ENCODE measurements around the gene UXS1.
A peak's percentile ranks its signal among the peaks of the same experiment; 100 is the strongest.

Gene UXS1

GRCh38 chr2:106107509-106108131 lies 86.5 kb downstream of the UXS1 start:
- peak; percentile 39 for DNase-seq (ENCODE audit: low read depth)
- TF ChIP-seq CTCF (IDR thresholded peaks at IDR 0.05; ENCODE audit: control insufficient read depth, insufficient read depth, low read depth, low read length, missing control alignments) = peak; percentile 45

GRCh38 chr2:106106622-106107508 lies 87.2 kb downstream of the UXS1 start:
- DNase-seq (ENCODE audit: low read depth) = no peak
- no peak overlapping the region for H3K4me3 ChIP-seq (ENCODE audit: control insufficient read depth, low read depth, low read length)

More at GRCh38 chr2:106107509-106108131, 86.5 kb downstream of the UXS1 start:
- no peak overlapping the region for H3K4me3 ChIP-seq (ENCODE audit: control insufficient read depth, low read depth, low read length)

GRCh38 chr2:106105151-106105922 lies 88.8 kb downstream of the UXS1 start:
- no peak for DNase-seq (ENCODE audit: low read depth)
- TF ChIP-seq CTCF (IDR thresholded peaks at IDR 0.05; ENCODE audit: control insufficient read depth, insufficient read depth, low read depth, low read length, missing control alignments) = no peak
- no peak overlapping the region for H3K4me3 ChIP-seq (ENCODE audit: control insufficient read depth, low read depth, low read length)

More at GRCh38 chr2:106106622-106107508, 87.2 kb downstream of the UXS1 start:
- TF ChIP-seq CTCF (IDR thresholded peaks at IDR 0.05; ENCODE audit: control insufficient read depth, insufficient read depth, low read depth, low read length, missing control alignments) = no peak

- TF ChIP-seq CTCF (IDR thresholded peaks at IDR 0.05; ENCODE audit: control insufficient read depth, insufficient read depth, low read depth, low read length, missing control alignments) = peak; percentile 94
Observed at GRCh38 chr2:106104332-106105062, 89.6 kb downstream of the UXS1 start.

GRCh38 chr2:106099691-106100090 lies 94.4 kb downstream of the UXS1 start:
- TF ChIP-seq CTCF (IDR thresholded peaks at IDR 0.05; ENCODE audit: control insufficient read depth, insufficient read depth, low read depth, low read length, missing control alignments) = no peak
- no peak for DNase-seq (ENCODE audit: low read depth)
- H3K4me3 ChIP-seq (ENCODE audit: control insufficient read depth, low read depth, low read length) = no peak overlapping the region

More at GRCh38 chr2:106104332-106105062, 89.6 kb downstream of the UXS1 start:
- DNase-seq (ENCODE audit: low read depth) = no peak
- no peak overlapping the region for H3K4me3 ChIP-seq (ENCODE audit: control insufficient read depth, low read depth, low read length)

GRCh38 chr2:106098664-106099063 lies 95.4 kb downstream of the UXS1 start:
- no peak for TF ChIP-seq CTCF (IDR thresholded peaks at IDR 0.05; ENCODE audit: control insufficient read depth, insufficient read depth, low read depth, low read length, missing control alignments)
- no peak for DNase-seq (ENCODE audit: low read depth)
- H3K4me3 ChIP-seq (ENCODE audit: control insufficient read depth, low read depth, low read length) = no peak overlapping the region
